ENCODE data around the gene LMTK3.

Gene LMTK3, protein sequence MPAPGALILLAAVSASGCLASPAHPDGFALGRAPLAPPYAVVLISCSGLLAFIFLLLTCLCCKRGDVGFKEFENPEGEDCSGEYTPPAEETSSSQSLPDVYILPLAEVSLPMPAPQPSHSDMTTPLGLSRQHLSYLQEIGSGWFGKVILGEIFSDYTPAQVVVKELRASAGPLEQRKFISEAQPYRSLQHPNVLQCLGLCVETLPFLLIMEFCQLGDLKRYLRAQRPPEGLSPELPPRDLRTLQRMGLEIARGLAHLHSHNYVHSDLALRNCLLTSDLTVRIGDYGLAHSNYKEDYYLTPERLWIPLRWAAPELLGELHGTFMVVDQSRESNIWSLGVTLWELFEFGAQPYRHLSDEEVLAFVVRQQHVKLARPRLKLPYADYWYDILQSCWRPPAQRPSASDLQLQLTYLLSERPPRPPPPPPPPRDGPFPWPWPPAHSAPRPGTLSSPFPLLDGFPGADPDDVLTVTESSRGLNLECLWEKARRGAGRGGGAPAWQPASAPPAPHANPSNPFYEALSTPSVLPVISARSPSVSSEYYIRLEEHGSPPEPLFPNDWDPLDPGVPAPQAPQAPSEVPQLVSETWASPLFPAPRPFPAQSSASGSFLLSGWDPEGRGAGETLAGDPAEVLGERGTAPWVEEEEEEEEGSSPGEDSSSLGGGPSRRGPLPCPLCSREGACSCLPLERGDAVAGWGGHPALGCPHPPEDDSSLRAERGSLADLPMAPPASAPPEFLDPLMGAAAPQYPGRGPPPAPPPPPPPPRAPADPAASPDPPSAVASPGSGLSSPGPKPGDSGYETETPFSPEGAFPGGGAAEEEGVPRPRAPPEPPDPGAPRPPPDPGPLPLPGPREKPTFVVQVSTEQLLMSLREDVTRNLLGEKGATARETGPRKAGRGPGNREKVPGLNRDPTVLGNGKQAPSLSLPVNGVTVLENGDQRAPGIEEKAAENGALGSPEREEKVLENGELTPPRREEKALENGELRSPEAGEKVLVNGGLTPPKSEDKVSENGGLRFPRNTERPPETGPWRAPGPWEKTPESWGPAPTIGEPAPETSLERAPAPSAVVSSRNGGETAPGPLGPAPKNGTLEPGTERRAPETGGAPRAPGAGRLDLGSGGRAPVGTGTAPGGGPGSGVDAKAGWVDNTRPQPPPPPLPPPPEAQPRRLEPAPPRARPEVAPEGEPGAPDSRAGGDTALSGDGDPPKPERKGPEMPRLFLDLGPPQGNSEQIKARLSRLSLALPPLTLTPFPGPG (N-terminal part only)

DNA sequence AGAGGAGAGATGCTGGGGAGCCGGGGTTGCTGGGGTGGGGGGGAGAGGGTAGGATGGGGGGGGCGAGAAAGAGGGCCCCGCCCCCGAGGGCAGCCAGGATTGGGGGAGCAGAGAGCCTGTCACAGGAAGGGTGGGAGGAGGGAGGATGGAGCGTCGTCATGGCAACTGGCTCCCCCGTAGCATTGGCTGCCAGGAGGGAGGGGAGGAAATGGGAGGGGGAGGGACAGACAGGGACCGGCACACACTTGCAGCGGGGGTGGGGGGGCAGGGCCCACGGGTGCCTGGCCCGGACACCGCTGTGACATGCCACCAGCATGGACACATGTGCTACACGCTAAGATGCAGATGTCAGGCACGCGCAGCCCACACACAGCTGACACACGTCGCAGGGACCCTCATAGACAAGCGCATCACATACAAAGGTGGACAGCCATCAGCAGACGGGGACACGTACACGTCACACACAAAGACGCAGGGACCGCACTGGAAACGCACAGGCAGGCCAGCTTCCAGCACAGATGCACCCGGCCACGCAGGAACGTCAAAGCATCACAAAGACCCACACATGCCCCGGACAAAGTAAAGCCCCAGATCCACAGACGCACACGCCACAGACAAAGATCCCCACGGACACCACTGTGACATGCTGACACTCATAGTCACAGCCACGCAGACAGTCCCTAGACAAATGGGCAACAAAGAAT is at the start of gene LMTK3:
Gene LMTK3 (minus strand): TSS at position 36 of the 704 bp plus-strand sequence. CDS start 259 bp downstream, outside the sequence.
- peak in 1 of 2 donors; percentile 64 for DNase-seq (ENCODE audit: low read depth in 2 of 2, low spot score in 1 of 2)

GRCh38 chr19:48561412-48561811 is 49.8 kb upstream of the LMTK3 start:
- DNase-seq (ENCODE audit: low read depth in 2 of 2, low spot score in 1 of 2): no peak

GRCh38 chr19:48560095-48560530 is 48.5 kb upstream of the LMTK3 start:
- no peak for DNase-seq (ENCODE audit: low read depth in 2 of 2, low spot score in 1 of 2)

GRCh38 chr19:48558018-48558684 is 46.5 kb upstream of the LMTK3 start:
- DNase-seq (ENCODE audit: low read depth in 2 of 2, low spot score in 1 of 2): no peak

DNA sequence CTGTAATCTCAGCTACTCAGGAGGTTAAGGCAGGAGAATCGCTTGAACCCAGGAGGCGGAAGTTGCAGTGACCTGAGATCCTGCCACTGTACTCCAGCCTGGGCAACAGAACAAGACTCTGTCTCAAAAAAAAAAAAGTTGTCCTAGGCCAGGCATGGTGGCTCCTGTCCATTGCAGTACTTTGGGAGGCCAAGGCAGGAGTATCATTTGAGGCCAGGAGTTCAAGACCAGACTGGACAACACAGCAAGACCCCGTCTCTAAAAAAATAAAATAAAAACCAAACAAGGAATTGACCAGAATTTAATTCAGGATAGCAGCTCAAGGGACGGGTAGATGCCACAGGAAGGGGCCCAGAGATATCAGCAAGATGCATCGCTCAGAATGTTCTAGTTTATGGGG is 45.2 kb upstream of the LMTK3 start:
- DNase-seq (ENCODE audit: low read depth in 2 of 2, low spot score in 1 of 2): no peak

GRCh38 chr19:48556163-48556562 is 44.5 kb upstream of the LMTK3 start:
- no peak for DNase-seq (ENCODE audit: low read depth in 2 of 2, low spot score in 1 of 2)

DNA sequence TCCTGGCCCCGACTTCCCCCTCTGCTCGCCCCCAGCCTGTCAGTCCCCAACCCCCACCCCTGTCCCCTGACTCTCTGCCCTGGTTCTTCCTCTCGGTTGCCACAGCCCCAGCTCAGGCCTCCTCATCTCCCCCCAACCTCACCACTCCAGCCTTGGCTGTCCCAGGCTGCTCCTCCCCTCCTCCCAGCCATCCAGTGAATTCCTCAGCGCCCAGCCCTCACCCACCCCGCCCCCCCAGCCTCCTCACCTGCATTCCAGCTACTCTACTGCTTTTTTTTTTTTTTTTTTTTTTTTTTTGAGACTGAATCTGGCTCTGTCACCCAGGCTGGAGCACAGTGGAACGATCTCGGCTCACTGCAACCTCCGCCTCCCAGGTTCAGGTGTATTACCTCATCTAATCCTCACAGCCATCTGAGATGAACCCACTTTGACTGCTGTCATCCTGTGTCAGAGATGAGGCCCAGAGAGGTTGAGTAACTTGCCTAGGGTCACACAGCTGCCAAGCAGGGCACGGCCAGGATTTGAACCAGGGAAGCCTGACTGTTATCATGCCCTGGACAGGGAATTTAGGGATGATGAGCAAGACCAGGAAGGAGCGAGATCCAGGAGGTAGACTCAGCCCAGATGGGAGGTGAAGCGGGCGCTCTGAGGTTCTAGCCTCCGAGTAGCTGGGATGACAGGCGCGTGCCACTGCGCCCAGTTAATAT is 42.9 kb upstream of the LMTK3 start:
- DNase-seq (ENCODE audit: low read depth in 2 of 2, low spot score in 1 of 2): no peak

- DNase-seq (ENCODE audit: low read depth in 2 of 2, low spot score in 1 of 2): no peak
Measured at GRCh38 chr19:48553676-48554384, 42.2 kb upstream of the LMTK3 start.

GRCh38 chr19:48552406-48553322 is 41.0 kb upstream of the LMTK3 start:
- DNase-seq (ENCODE audit: low read depth in 2 of 2, low spot score in 1 of 2): no peak

- DNase-seq (ENCODE audit: low read depth in 2 of 2, low spot score in 1 of 2): no peak
Measured at GRCh38 chr19:48551437-48552302, 40.0 kb upstream of the LMTK3 start, which contains the start of gene SULT2B1. Gene SULT2B1 (plus strand): TSS chr19:48552172. CDS start chr19:48552253, 81 bp downstream.

DNA sequence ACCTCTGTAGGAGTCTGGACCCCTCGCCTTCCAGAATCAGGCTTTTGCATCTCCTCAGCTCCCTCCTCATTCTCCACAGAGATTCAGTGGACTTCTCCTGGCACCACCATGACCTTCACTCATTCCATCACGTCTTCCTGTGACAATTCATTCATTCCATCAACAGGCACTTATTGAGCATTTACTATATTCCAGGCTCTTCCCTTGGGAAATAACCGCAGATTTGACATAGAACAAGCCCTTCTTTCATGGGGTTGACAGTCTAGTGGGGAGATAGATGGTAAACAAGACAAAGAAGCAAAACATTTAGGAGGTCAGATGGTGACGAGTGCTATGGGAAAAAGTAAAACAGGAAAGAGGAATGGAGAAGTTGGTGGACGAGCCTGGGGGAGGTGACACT is 37.7 kb upstream of the LMTK3 start:
- DNase-seq (ENCODE audit: low read depth in 2 of 2, low spot score in 1 of 2): no peak

- DNase-seq (ENCODE audit: low read depth in 2 of 2, low spot score in 1 of 2): no peak
Measured at GRCh38 chr19:48548253-48548911, 36.7 kb upstream of the LMTK3 start.

- DNase-seq (ENCODE audit: low read depth in 2 of 2, low spot score in 1 of 2): no peak
Measured at GRCh38 chr19:48547722-48548121, 36.1 kb upstream of the LMTK3 start.

DNA sequence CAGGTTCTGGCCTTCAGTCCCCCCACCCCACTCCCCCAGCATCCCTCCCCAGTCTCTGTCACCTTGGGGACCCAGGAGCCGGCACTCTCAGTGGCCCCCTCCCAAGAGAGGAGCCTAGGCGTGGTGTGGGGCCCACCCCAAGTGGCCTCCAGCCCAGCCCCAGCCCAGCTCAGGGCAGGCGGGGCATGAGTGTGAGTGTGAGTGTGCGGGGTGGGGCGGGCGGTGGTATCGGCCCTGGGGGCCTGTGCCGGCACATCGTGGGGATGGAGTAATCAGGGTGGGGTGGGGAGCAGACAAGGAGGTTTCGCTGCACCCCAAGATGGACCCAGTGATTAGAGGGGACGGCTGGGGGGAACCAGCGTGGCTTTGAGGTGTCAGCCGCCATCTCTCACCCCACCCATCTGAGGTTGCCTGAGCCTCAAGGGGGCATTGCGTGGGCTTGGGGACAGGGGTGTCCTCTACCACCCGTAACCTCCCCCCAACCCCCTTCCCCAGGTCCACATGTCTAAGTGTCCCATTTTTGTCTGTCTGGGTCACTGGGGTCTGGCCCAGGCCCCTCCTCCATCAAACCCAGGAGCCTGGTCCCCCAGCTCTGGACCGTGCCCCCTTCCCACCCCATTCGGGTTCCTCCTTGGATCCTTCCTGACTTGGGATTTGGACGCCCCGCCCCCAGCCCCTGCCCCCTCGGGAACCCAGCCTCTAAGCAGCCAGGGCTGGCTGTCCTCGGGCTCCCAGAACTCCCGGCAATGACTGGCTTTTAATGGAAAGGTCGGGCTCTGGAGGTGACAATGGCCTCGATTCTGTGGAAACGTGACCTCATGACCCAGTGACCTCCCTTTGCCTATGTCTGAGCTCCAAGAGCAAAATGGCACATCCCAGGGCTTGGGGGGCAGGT is 33.5 kb upstream of the LMTK3 start:
- no peak for DNase-seq (ENCODE audit: low read depth in 2 of 2, low spot score in 1 of 2)

- no peak for DNase-seq (ENCODE audit: low read depth in 2 of 2, low spot score in 1 of 2)
Measured at GRCh38 chr19:48543121-48543710, 31.6 kb upstream of the LMTK3 start.
